ENCODE results near the gene RPL5.

- TF ChIP-seq, protein P1, sequence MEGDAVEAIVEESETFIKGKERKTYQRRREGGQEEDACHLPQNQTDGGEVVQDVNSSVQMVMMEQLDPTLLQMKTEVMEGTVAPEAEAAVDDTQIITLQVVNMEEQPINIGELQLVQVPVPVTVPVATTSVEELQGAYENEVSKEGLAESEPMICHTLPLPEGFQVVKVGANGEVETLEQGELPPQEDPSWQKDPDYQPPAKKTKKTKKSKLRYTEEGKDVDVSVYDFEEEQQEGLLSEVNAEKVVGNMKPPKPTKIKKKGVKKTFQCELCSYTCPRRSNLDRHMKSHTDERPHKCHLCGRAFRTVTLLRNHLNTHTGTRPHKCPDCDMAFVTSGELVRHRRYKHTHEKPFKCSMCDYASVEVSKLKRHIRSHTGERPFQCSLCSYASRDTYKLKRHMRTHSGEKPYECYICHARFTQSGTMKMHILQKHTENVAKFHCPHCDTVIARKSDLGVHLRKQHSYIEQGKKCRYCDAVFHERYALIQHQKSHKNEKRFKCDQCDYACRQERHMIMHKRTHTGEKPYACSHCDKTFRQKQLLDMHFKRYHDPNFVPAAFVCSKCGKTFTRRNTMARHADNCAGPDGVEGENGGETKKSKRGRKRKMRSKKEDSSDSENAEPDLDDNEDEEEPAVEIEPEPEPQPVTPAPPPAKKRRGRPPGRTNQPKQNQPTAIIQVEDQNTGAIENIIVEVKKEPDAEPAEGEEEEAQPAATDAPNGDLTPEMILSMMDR (conservative IDR thresholded peaks at IDR 0.05; ENCODE audit: low read length), result no peak
- TF ChIP-seq EZH2phosphoT487 (IDR thresholded peaks at IDR 0.05; ENCODE audit: borderline replicate concordance, low read depth, low read length), result no peak
These were observed 475 bp upstream of the RPL5 start for GRCh38 chr1:92831368-92831761.

Data from OCI-LY7 (cell line).